ENCODE data around the gene NTRK2.

DNA sequence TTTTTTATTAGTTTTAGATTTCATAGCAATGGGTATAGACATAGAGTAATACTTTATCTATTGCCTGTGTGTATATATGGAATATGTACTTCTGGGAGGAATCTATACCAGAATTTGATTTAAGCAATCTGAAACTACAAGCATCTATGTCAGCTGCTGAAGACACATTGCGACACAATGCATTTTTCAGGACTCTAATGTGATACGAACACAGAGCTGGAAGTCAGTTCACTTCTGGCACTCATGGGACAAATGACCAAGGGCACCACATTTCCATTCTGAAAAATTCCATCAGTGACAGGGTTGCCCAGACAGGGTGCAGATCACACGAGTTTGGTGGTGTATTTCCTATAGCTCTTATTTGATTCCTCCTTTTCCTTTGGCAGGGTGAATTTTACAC lies 259.5 kb downstream of the NTRK2 start:
- TF ChIP-seq FOXA1 (IDR thresholded peaks at IDR 0.05) (no peak), RAD21 (IDR thresholded peaks at IDR 0.05) (no peak), TAF1 (conservative IDR thresholded peaks at IDR 0.05) (no peak), YY1 (IDR thresholded peaks at IDR 0.05) (no peak), SP1 (IDR thresholded peaks at IDR 0.05) (no peak)
- TF ChIP-seq, protein P1, sequence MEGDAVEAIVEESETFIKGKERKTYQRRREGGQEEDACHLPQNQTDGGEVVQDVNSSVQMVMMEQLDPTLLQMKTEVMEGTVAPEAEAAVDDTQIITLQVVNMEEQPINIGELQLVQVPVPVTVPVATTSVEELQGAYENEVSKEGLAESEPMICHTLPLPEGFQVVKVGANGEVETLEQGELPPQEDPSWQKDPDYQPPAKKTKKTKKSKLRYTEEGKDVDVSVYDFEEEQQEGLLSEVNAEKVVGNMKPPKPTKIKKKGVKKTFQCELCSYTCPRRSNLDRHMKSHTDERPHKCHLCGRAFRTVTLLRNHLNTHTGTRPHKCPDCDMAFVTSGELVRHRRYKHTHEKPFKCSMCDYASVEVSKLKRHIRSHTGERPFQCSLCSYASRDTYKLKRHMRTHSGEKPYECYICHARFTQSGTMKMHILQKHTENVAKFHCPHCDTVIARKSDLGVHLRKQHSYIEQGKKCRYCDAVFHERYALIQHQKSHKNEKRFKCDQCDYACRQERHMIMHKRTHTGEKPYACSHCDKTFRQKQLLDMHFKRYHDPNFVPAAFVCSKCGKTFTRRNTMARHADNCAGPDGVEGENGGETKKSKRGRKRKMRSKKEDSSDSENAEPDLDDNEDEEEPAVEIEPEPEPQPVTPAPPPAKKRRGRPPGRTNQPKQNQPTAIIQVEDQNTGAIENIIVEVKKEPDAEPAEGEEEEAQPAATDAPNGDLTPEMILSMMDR (IDR thresholded peaks at IDR 0.05; ENCODE audit: low read depth, low read length, missing input control) = no peak
